ENCODE results near the gene UNC5B.

DNA sequence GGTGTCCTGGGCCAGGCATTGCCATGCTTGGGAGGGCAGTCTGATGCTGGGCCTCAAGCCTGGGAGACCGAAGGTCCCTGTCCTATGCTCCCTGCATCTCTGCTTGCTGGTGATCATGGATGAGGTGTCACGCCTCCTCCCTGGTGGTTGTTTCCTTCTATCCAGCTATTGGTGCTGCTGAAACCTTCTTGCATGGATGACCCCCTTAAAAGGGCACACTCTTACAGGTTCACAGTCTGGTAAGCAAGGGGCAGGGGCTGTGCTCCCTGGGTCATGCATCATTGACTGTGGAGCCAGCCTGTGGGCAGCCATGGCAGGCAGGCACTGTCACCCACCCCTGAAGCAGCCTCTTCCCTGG, 69.9 kb downstream of the UNC5B start:
- TF ChIP-seq, protein P1, sequence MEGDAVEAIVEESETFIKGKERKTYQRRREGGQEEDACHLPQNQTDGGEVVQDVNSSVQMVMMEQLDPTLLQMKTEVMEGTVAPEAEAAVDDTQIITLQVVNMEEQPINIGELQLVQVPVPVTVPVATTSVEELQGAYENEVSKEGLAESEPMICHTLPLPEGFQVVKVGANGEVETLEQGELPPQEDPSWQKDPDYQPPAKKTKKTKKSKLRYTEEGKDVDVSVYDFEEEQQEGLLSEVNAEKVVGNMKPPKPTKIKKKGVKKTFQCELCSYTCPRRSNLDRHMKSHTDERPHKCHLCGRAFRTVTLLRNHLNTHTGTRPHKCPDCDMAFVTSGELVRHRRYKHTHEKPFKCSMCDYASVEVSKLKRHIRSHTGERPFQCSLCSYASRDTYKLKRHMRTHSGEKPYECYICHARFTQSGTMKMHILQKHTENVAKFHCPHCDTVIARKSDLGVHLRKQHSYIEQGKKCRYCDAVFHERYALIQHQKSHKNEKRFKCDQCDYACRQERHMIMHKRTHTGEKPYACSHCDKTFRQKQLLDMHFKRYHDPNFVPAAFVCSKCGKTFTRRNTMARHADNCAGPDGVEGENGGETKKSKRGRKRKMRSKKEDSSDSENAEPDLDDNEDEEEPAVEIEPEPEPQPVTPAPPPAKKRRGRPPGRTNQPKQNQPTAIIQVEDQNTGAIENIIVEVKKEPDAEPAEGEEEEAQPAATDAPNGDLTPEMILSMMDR (conservative IDR thresholded peaks at IDR 0.05; ENCODE audit: low read depth, low read length), result no peak
- no peak for TF ChIP-seq EZH2 (IDR thresholded peaks at IDR 0.05; ENCODE audit: borderline replicate concordance, low read depth, low read length, poor library complexity, severe bottlenecking)

All from A673 (cell line).